ENCODE results near the gene OLR1.

OLR1 gene

DNA sequence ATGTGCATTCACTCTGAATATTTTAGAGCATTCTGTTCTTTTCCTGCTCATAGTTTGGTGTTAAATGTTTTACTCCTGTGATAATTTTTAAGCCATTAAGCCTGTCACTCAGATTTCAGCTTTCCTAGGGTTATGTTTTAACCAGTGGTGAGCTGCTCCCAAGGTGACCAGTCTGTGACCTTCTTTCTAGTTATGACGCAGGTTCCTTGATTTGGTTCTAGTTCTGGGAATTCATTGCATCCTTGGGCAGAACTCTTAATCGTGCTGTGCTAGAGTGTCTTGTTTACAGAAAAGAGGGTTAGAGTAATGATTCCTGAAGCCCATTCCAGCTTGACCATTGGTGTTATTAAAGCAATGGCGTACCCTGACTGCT lies 42.9 kb upstream of the OLR1 start:
- H3K4me3 ChIP-seq (ENCODE audit: severe bottlenecking): no peak overlapping the region
- H3K36me3 ChIP-seq (ENCODE audit: low read depth): no peaks in the 10 kb centered on the region
- ATAC-seq (ENCODE audit: low read depth) (no peak), DNase-seq (ENCODE audit: low spot score) (no peak)
- no peaks in the 10 kb centered on the region for H3K9me3 ChIP-seq (ENCODE audit: severe bottlenecking)
- no peak overlapping the region for H3K27ac ChIP-seq (ENCODE audit: poor library complexity, severe bottlenecking)
- TF ChIP-seq CTCF (IDR thresholded peaks at IDR 0.05; ENCODE audit: poor library complexity, severe bottlenecking): no peak
- H3K4me1 ChIP-seq (ENCODE audit: insufficient read depth, poor library complexity, severe bottlenecking): no peaks in the 10 kb centered on the region
- H3K27me3 ChIP-seq (ENCODE audit: insufficient read depth, poor library complexity, severe bottlenecking): no peaks in the 10 kb centered on the region

DNA sequence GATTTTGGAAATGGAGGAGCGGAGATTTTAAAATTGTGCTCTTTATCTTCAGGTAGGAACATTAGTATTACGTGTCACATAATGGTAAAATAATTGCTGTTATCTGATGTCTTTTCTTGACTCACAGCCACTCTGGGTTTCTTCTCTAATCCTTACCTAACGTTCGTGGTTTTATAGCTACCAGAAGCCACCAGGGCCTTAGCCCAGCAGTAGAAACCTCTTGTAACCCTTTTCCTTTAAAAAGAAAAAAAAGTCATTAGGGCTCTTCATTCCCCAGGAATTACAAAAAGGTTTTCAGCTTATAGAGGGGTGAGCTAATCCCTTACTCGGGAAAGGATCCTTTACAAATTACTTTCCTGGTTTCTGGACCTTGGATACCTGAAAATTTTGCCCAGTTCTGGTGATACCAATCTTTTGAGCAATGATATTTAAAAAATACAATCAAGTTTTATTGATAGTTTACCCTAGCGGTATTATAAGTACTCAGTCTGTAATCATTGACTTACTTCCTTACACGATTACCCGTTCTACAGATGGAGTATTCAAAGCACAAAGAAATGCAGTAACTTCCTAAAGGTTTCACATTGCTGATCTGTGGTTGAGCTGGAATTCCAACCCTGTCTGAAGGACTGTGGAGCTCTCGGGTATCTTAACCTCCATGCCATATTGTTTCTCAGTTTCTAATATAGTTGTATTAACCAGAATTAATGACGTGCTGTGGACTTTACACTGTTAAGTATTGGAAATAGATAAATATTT lies 42.4 kb upstream of the OLR1 start:
- ATAC-seq (ENCODE audit: low read depth) (no peak), DNase-seq (ENCODE audit: low spot score) (no peak)
- no peaks in the 10 kb centered on the region for H3K9me3 ChIP-seq (ENCODE audit: severe bottlenecking)
- H3K27ac ChIP-seq (ENCODE audit: poor library complexity, severe bottlenecking): peak overlapping the region; percentile 50
- no peak for TF ChIP-seq CTCF (IDR thresholded peaks at IDR 0.05; ENCODE audit: poor library complexity, severe bottlenecking)
- H3K27me3 ChIP-seq (ENCODE audit: insufficient read depth, poor library complexity, severe bottlenecking): no peaks in the 10 kb centered on the region
- no peaks in the 10 kb centered on the region for H3K36me3 ChIP-seq (ENCODE audit: low read depth)
- H3K4me3 ChIP-seq (ENCODE audit: severe bottlenecking): peak overlapping the region; percentile 58
- no peaks in the 10 kb centered on the region for H3K4me1 ChIP-seq (ENCODE audit: insufficient read depth, poor library complexity, severe bottlenecking)

DNA sequence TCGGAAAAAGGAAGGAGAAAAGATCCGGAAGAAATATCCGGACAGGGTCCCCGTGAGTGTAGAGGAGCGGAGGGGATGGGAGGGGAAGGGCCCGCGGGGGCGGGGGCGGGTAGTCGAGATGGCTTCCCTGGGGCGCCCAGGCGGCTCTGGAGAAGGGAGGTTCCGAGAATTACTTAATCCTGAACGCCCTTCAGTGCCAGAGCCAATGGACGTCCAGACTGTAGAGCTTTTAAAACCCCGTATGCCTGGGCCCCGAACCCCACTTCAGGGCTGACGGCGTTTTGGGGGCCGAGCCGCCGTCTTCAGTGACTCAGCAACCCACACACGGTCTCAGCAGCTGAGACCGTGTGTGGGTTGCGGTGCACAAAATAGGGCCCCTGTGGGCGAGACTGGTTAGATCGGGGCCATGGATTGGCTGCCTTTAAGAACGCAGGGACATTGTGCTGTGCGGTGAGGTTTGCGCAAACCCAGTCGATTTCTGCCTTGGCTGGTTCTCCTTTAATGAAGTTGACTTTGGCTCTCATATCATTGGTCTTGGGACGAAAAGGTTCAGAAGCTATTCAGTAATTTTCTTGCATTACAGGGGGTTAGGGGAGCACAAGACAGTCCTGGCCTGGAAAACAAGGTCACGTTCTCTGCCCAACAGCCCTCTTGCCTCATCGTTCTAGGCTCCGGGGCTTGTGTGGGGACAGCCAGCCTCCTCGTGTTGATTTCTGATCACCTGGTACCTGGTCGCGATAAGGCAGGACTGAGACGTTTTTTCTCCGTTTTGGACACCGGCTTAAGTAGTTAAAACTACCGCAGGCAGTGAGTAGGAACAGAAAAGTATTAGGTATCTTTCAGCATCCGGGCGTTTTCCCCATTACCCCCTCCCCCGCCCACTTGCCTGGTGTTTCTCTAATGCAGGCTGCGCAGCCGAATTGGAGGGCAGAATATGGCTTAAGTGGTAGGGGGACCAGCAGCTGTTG lies 41.5 kb upstream of the OLR1 start:
- H3K36me3 ChIP-seq (ENCODE audit: low read depth): no peaks in the 10 kb centered on the region
- peak; percentile 15; the same call in 2 of the 3 replicates for ATAC-seq (ENCODE audit: low read depth)
- DNase-seq (ENCODE audit: low spot score): no peak
- H3K4me3 ChIP-seq (ENCODE audit: severe bottlenecking): peak overlapping the region; percentile 58
- no peaks in the 10 kb centered on the region for H3K27me3 ChIP-seq (ENCODE audit: insufficient read depth, poor library complexity, severe bottlenecking)
- peak overlapping the region; percentile 50 for H3K27ac ChIP-seq (ENCODE audit: poor library complexity, severe bottlenecking)
- TF ChIP-seq CTCF (IDR thresholded peaks at IDR 0.05; ENCODE audit: poor library complexity, severe bottlenecking): no peak
- no peaks in the 10 kb centered on the region for H3K9me3 ChIP-seq (ENCODE audit: severe bottlenecking)
- H3K4me1 ChIP-seq (ENCODE audit: insufficient read depth, poor library complexity, severe bottlenecking): no peaks in the 10 kb centered on the region

DNA sequence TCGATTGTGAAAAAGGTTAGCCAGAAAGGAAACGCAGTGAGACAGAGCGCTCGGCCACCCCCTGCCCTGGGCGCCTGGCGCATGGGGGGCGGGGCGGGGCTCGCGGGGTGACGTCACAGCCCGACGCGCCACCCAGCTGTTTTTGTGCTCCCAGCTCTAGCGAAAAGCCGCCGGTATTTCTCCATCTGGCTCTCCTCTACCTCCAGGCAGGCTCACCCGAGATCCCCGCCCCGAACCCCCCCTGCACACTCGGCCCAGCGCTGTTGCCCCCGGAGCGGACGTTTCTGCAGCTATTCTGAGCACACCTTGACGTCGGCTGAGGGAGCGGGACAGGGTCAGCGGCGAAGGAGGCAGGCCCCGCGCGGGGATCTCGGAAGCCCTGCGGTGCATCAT lies 40.8 kb upstream of the OLR1 start, which contains the start of gene GABARAPL1:
Gene GABARAPL1, plus strand, starts transcription at position 139 of the 393 bp plus-strand sequence. Its CDS starts 253 bp downstream, at position 392.
- Histone ChIP-seq H3K27me3 (ENCODE audit: insufficient read depth, poor library complexity, severe bottlenecking) (no peaks in the 10 kb centered on the region), H3K27ac (ENCODE audit: poor library complexity, severe bottlenecking) (peak within 1 kb of the TSS; percentile 50), H3K4me3 (ENCODE audit: severe bottlenecking) (peak within 1 kb of the TSS; percentile 58), H3K4me1 (ENCODE audit: insufficient read depth, poor library complexity, severe bottlenecking) (no peaks in the 10 kb centered on the region), H3K9me3 (ENCODE audit: severe bottlenecking) (no peaks in the 10 kb centered on the region), H3K36me3 (ENCODE audit: low read depth) (no peaks in the 10 kb centered on the region)
- DNase-seq (ENCODE audit: low spot score) (no peak), ATAC-seq (ENCODE audit: low read depth) (peak; percentile 47)
- TF ChIP-seq CTCF (IDR thresholded peaks at IDR 0.05; ENCODE audit: poor library complexity, severe bottlenecking): no peak

Data from RWPE2 (cell line).